Lower leg skin (tissue), 3 donors: ENCODE data around the gene CFAP299.

Source experiments
- POLR2A ChIP-seq, 2 donors: fragments of 450-650 bp; IDR thresholded peaks; one replicate each; pipeline ENCODE4 v1.6.1; 2016 to 2017; ENCODE audit warnings: antibody characterized with exemption in 2 of 2, mild to moderate bottlenecking in 1 of 2, moderate library complexity in 1 of 2
- TF ChIP-seq, protein P1 (sequence below), 3 donors: fragments of 450-650 bp; IDR thresholded peaks; one replicate each; pipeline ENCODE4 v1.5.1; 2016; ENCODE audit warnings: antibody characterized with exemption in 3 of 3, mild to moderate bottlenecking in 3 of 3, moderate library complexity in 2 of 3

DNA sequence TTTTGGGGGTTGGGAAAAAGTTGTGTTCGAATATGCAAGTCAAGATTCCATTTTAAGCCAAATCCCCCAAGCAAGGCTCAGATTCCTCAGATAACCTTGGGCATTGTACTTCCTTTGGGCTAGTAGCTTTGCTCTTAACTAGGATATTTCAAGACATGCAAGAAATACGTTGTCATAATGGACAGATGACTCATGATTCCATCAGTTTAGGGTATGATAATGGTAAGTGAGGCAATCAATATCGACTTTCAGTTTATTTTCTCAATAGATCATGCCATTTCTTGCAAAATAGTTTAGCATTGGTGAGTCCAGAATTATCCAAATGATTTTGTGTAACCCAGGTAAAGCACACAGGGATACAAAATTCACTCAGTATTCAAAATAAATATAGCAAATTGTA, 25.4 kb downstream of the CFAP299 start:
- TF ChIP-seq, protein P1, sequence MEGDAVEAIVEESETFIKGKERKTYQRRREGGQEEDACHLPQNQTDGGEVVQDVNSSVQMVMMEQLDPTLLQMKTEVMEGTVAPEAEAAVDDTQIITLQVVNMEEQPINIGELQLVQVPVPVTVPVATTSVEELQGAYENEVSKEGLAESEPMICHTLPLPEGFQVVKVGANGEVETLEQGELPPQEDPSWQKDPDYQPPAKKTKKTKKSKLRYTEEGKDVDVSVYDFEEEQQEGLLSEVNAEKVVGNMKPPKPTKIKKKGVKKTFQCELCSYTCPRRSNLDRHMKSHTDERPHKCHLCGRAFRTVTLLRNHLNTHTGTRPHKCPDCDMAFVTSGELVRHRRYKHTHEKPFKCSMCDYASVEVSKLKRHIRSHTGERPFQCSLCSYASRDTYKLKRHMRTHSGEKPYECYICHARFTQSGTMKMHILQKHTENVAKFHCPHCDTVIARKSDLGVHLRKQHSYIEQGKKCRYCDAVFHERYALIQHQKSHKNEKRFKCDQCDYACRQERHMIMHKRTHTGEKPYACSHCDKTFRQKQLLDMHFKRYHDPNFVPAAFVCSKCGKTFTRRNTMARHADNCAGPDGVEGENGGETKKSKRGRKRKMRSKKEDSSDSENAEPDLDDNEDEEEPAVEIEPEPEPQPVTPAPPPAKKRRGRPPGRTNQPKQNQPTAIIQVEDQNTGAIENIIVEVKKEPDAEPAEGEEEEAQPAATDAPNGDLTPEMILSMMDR (IDR thresholded peaks at IDR 0.05): no peak
- no peak for TF ChIP-seq POLR2A (IDR thresholded peaks at IDR 0.05)
